Measurements from ENCODE around the gene GATAD1.
"Not testable (repeated sequence)": the region's sequence is repeated elsewhere in the genome, so short reads cannot be mapped to it uniquely, and the experiment has no call there.

GATAD1 gene

GRCh38 chr7:92437956-92438491 lies 9.3 kb upstream of the GATAD1 start:
- DNase-seq: no peak

- DNase-seq: not testable (repeated sequence)
These were observed 4.6 kb upstream of the GATAD1 start for GRCh38 chr7:92442720-92443119.

GRCh38 chr7:92446869-92447344 lies 375 bp upstream of the GATAD1 start:
- no peak for DNase-seq

GRCh38 chr7:92448205-92448747 lies 994 bp downstream of the GATAD1 start:
- peak; percentile 48 to 81 (median 62) for DNase-seq

GRCh38 chr7:92451645-92452044 lies 4.4 kb downstream of the GATAD1 start:
- no peak for DNase-seq

- no peak for DNase-seq
These were observed 9.0 kb downstream of the GATAD1 start for GRCh38 chr7:92456236-92456635.

- no peak for DNase-seq
These were observed 12.8 kb downstream of the GATAD1 start for GRCh38 chr7:92460109-92460508.

- no peak for DNase-seq
These were observed 13.2 kb downstream of the GATAD1 start for GRCh38 chr7:92460510-92460909.

- peak in 3 of 6 experiments; percentile 3 to 21 (median 16) for DNase-seq
These were observed 14.0 kb downstream of the GATAD1 start for GRCh38 chr7:92461027-92462003.

- DNase-seq: no peak
These were observed 15.3 kb downstream of the GATAD1 start for GRCh38 chr7:92462560-92462959.

- DNase-seq: no peak
These were observed 17.2 kb downstream of the GATAD1 start for GRCh38 chr7:92464515-92464914.

GRCh38 chr7:92466682-92467081 lies 19.4 kb downstream of the GATAD1 start:
- DNase-seq: no peak

GRCh38 chr7:92468589-92468988 lies 21.3 kb downstream of the GATAD1 start:
- not testable (repeated sequence) for DNase-seq

GRCh38 chr7:92473989-92474388 lies 26.7 kb downstream of the GATAD1 start:
- DNase-seq: not testable (repeated sequence)

GRCh38 chr7:92475261-92475770 lies 28.0 kb downstream of the GATAD1 start:
- DNase-seq: not testable (repeated sequence)

- DNase-seq: not testable (repeated sequence)
These were observed 28.7 kb downstream of the GATAD1 start for GRCh38 chr7:92475851-92476590.

- not testable (repeated sequence) for DNase-seq
These were observed 30.4 kb downstream of the GATAD1 start, which contains the start of gene ERVW-1 for GRCh38 chr7:92477681-92478080. Gene ERVW-1 (minus strand): TSS chr7:92477946. CDS start chr7:92470381, 7,565 bp downstream.

- no peak for DNase-seq
These were observed 30.8 kb downstream of the GATAD1 start for GRCh38 chr7:92478095-92478494.

- no peak for DNase-seq
These were observed 31.4 kb downstream of the GATAD1 start for GRCh38 chr7:92478711-92479110.

- DNase-seq: not testable (repeated sequence)
These were observed 31.9 kb downstream of the GATAD1 start for GRCh38 chr7:92479146-92479545.

GRCh38 chr7:92483624-92484023 lies 36.3 kb downstream of the GATAD1 start:
- not testable (repeated sequence) for DNase-seq

GRCh38 chr7:92484226-92484625 lies 36.9 kb downstream of the GATAD1 start:
- DNase-seq: not testable (repeated sequence)

Measured in stimulated activated naive CD4-positive, alpha-beta T cell (primary cell).